ENCODE data around the gene CDKN2A. TPM values are rescaled to one million over a fixed set of nuclear protein-coding genes. Genes with fewer than 3 reads are reported as not detected.
"Not testable (repeated sequence)": the region's sequence is repeated elsewhere in the genome, so short reads cannot be mapped to it uniquely, and the experiment has no call there.

CDKN2A gene
- total and polyA plus RNA-seq, 5 donors, result 0.32 to 0.37 TPM; not detected in 3

GRCh38 chr9:21966140-21966851 is 27.9 kb downstream of the CDKN2A start:
- ATAC-seq (no peak), DNase-seq (no peak)
- Histone ChIP-seq H3K27ac (ENCODE audit: low read length) (no peak overlapping the region), H3K4me1 (ENCODE audit: control insufficient read depth, insufficient read depth, low read length) (no peaks in the 10 kb centered on the region), H3K27me3 (ENCODE audit: control insufficient read depth, insufficient read depth) (no peaks in the 10 kb centered on the region), H3K4me3 (ENCODE audit: low read length) (no peak overlapping the region), H3K9me3 (ENCODE audit: control insufficient read depth, low read length) (peaks cover 3% of the 10 kb centered on the region)
- intact Hi-C loops (cut with DNase I), result no loop called here
- WGBS, result 11% methylated on average over 15 of the region's 15 CpGs

- DNase-seq (peak in 2 of 3 donors; percentile 47 to 65), ATAC-seq (peak; percentile 64 to 68)
- Histone ChIP-seq H3K4me3 (ENCODE audit: low read length) (peak overlapping the region; percentile 11), H3K9me3 (ENCODE audit: control insufficient read depth, low read length) (peaks cover 3% of the 10 kb centered on the region), H3K27me3 (ENCODE audit: control insufficient read depth, insufficient read depth) (no peaks in the 10 kb centered on the region), H3K27ac (ENCODE audit: low read length) (no peak overlapping the region), H3K4me1 (ENCODE audit: control insufficient read depth, insufficient read depth, low read length) (no peaks in the 10 kb centered on the region)
- intact Hi-C loops (cut with DNase I), result no loop called here
- 1% methylated on average over 30 of the region's 30 CpGs for WGBS
Measured at GRCh38 chr9:21965401-21965951, 28.7 kb downstream of the CDKN2A start.

GRCh38 chr9:21964925-21965385 is 29.2 kb downstream of the CDKN2A start:
- Histone ChIP-seq H3K27me3 (ENCODE audit: control insufficient read depth, insufficient read depth) (no peaks in the 10 kb centered on the region), H3K9me3 (ENCODE audit: control insufficient read depth, low read length) (peaks cover 3% of the 10 kb centered on the region), H3K4me1 (ENCODE audit: control insufficient read depth, insufficient read depth, low read length) (no peaks in the 10 kb centered on the region), H3K27ac (ENCODE audit: low read length) (no peak overlapping the region), H3K4me3 (ENCODE audit: low read length) (peak overlapping the region; percentile 11)
- intact Hi-C loops (cut with DNase I), result no loop called here
- ATAC-seq (peak in 1 of 2 donors; percentile 41), DNase-seq (peak in 1 of 3 donors; percentile 24)
- 2% methylated on average over 29 of the region's 29 CpGs for WGBS

GRCh38 chr9:21961569-21961968 is 32.6 kb downstream of the CDKN2A start:
- WGBS, result 94% methylated on average over 2 of the region's 2 CpGs
- no peaks in the 10 kb centered on the region for H3K4me1 ChIP-seq (ENCODE audit: control insufficient read depth, insufficient read depth, low read length)
- H3K27me3 ChIP-seq (ENCODE audit: control insufficient read depth, insufficient read depth), result no peaks in the 10 kb centered on the region
- DNase-seq (no peak), ATAC-seq (no peak)
- H3K4me3 ChIP-seq (ENCODE audit: low read length), result no peak overlapping the region
- intact Hi-C loops (cut with DNase I), result no loop called here
- H3K9me3 ChIP-seq (ENCODE audit: control insufficient read depth, low read length), result no peaks in the 10 kb centered on the region
- H3K27ac ChIP-seq (ENCODE audit: low read length), result no peak overlapping the region

- H3K27ac ChIP-seq (ENCODE audit: low read length); DNase-seq; H3K9me3 ChIP-seq (ENCODE audit: control insufficient read depth, low read length); intact Hi-C loops (cut with DNase I); ATAC-seq; H3K4me3 ChIP-seq (ENCODE audit: low read length); H3K4me1 ChIP-seq (ENCODE audit: control insufficient read depth, insufficient read depth, low read length); H3K27me3 ChIP-seq (ENCODE audit: control insufficient read depth, insufficient read depth): not testable (repeated sequence)
- WGBS, result 95% methylated on average over 32 of the region's 33 CpGs
Measured at GRCh38 chr9:21959268-21959667, 34.9 kb downstream of the CDKN2A start.

- WGBS, result 87% methylated on average over 2 of the region's 2 CpGs
- H3K4me1 ChIP-seq (ENCODE audit: control insufficient read depth, insufficient read depth, low read length), result no peaks in the 10 kb centered on the region
- ATAC-seq, result no peak
Measured at GRCh38 chr9:21958833-21959232, 35.4 kb downstream of the CDKN2A start.

GRCh38 chr9:21945606-21946005 is 48.6 kb downstream of the CDKN2A start:
- H3K27me3 ChIP-seq (ENCODE audit: control insufficient read depth, insufficient read depth), result no peaks in the 10 kb centered on the region
- no peaks in the 10 kb centered on the region for H3K9me3 ChIP-seq (ENCODE audit: control insufficient read depth, low read length)
- no peaks in the 10 kb centered on the region for H3K4me1 ChIP-seq (ENCODE audit: control insufficient read depth, insufficient read depth, low read length)
- H3K27ac ChIP-seq (ENCODE audit: low read length), result no peak overlapping the region
- DNase-seq (no peak), ATAC-seq (no peak)
- WGBS, result 85% methylated on average over 2 of the region's 2 CpGs
- no peak overlapping the region for H3K4me3 ChIP-seq (ENCODE audit: low read length)
- intact Hi-C loops (cut with DNase I), result no loop called here

More at GRCh38 chr9:21958833-21959232, 35.4 kb downstream of the CDKN2A start:
- no peaks in the 10 kb centered on the region for H3K9me3 ChIP-seq (ENCODE audit: control insufficient read depth, low read length)
- no peak for DNase-seq
- no peak overlapping the region for H3K4me3 ChIP-seq (ENCODE audit: low read length)
- H3K27me3 ChIP-seq (ENCODE audit: control insufficient read depth, insufficient read depth), result no peaks in the 10 kb centered on the region
- intact Hi-C loops (cut with DNase I), result no loop called here
- H3K27ac ChIP-seq (ENCODE audit: low read length), result no peak overlapping the region

GRCh38 chr9:21943464-21943863 is 50.7 kb downstream of the CDKN2A start:
- H3K4me1 ChIP-seq (ENCODE audit: control insufficient read depth, insufficient read depth, low read length), result no peaks in the 10 kb centered on the region
- H3K9me3 ChIP-seq (ENCODE audit: control insufficient read depth, low read length), result no peaks in the 10 kb centered on the region
- no peak overlapping the region for H3K4me3 ChIP-seq (ENCODE audit: low read length)
- whole genome bisulfite sequencing, result 86% methylated on average over 4 of the region's 4 CpGs
- ATAC-seq, result no peak
- H3K27me3 ChIP-seq (ENCODE audit: control insufficient read depth, insufficient read depth), result no peaks in the 10 kb centered on the region
- no peak for DNase-seq
- no peak overlapping the region for H3K27ac ChIP-seq (ENCODE audit: low read length)
- intact Hi-C loops (cut with DNase I), result no loop called here

- Histone ChIP-seq H3K27ac (ENCODE audit: low read length) (no peak overlapping the region), H3K4me3 (ENCODE audit: low read length) (no peak overlapping the region), H3K27me3 (ENCODE audit: control insufficient read depth, insufficient read depth) (no peaks in the 10 kb centered on the region), H3K9me3 (ENCODE audit: control insufficient read depth, low read length) (no peaks in the 10 kb centered on the region), H3K4me1 (ENCODE audit: control insufficient read depth, insufficient read depth, low read length) (no peaks in the 10 kb centered on the region)
- intact Hi-C loops (cut with DNase I), result no loop called here
- WGBS, result 93% methylated on average over 4 of the region's 4 CpGs
- no peak for ATAC-seq
- DNase-seq, result no peak
Measured at GRCh38 chr9:21941337-21941995, 52.7 kb downstream of the CDKN2A start.

GRCh38 chr9:21936161-21936560 is 58.0 kb downstream of the CDKN2A start:
- ATAC-seq, result no peak
- 98% methylated on average over 1 of the region's 1 CpG for WGBS
- H3K27me3 ChIP-seq (ENCODE audit: control insufficient read depth, insufficient read depth), result no peaks in the 10 kb centered on the region
- no peaks in the 10 kb centered on the region for H3K4me1 ChIP-seq (ENCODE audit: control insufficient read depth, insufficient read depth, low read length)
- no peak for DNase-seq
- no peak overlapping the region for H3K4me3 ChIP-seq (ENCODE audit: low read length)
- no peak overlapping the region for H3K27ac ChIP-seq (ENCODE audit: low read length)
- no peaks in the 10 kb centered on the region for H3K9me3 ChIP-seq (ENCODE audit: control insufficient read depth, low read length)
- intact Hi-C loops (cut with DNase I), result no loop called here

GRCh38 chr9:21935631-21936030 is 58.6 kb downstream of the CDKN2A start:
- no peak overlapping the region for H3K4me3 ChIP-seq (ENCODE audit: low read length)
- no peaks in the 10 kb centered on the region for H3K4me1 ChIP-seq (ENCODE audit: control insufficient read depth, insufficient read depth, low read length)
- intact Hi-C loops (cut with DNase I), result no loop called here
- WGBS, result 60% methylated on average over 1 of the region's 1 CpG
- no peaks in the 10 kb centered on the region for H3K27me3 ChIP-seq (ENCODE audit: control insufficient read depth, insufficient read depth)
- no peaks in the 10 kb centered on the region for H3K9me3 ChIP-seq (ENCODE audit: control insufficient read depth, low read length)
- no peak overlapping the region for H3K27ac ChIP-seq (ENCODE audit: low read length)
- ATAC-seq (no peak), DNase-seq (no peak)
